ENCODE measurements around the gene PARL. TPM values are rescaled to one million over a fixed set of nuclear protein-coding genes. Genes with fewer than 3 reads are reported as not detected.

Gene PARL
- total and polyA plus RNA-seq, 2 donors (not counting 3 experiments of a cell fraction or from before 2014, with no cell fraction given) = 38.8 to 48.1 TPM

- Histone ChIP-seq H3K36me3 (ENCODE audit: control insufficient read depth in 2 of 2, extremely low read depth in 1 of 2, insufficient read depth in 2 of 2, low read length in 2 of 2) (no peaks in the 10 kb centered on the region), H3K27ac (ENCODE audit: insufficient read depth, low read depth, low read length) (no peak overlapping the region), H2AFZ (ENCODE audit: low read depth, low read length) (no peak overlapping the region), H3K9me3 (replicated peaks; ENCODE audit: control insufficient read depth, insufficient read depth, low read length) (no peaks in the 10 kb centered on the region), H3K79me2 (ENCODE audit: control insufficient read depth, insufficient read depth, low read length) (peaks cover 56% of the 10 kb centered on the region), H3K27me3 (ENCODE audit: control insufficient read depth in 2 of 2, insufficient read depth in 2 of 2, low read length in 2 of 2) (no peaks in the 10 kb centered on the region), H3K4me1 (ENCODE audit: control insufficient read depth, extremely low read depth, insufficient read depth, low read length) (no peaks in the 10 kb centered on the region), H3K4me3 (replicated peaks in 1 of 3; ENCODE audit: insufficient read depth in 1 of 3, low read depth in 1 of 3, low read length in 3 of 3) (no peak overlapping the region), H3K9me1 (replicated peaks; ENCODE audit: control insufficient read depth, extremely low read depth, insufficient read depth, low read length) (no peaks in the 10 kb centered on the region), H3K9ac (replicated peaks; ENCODE audit: extremely low read depth, insufficient read depth, low read length) (no peak overlapping the region), H3K4me2 (ENCODE audit: insufficient read depth, low read length) (no peak overlapping the region), H4K20me1 (replicated peaks; ENCODE audit: control insufficient read depth, extremely low read depth, insufficient read depth, low read length) (no peaks in the 10 kb centered on the region)
- no TSS peak for BruUV-seq (replicated peaks)
- ChIA-PET CTCF (interaction anchor here (1.6 kb wide), 1 partner anchor 9 kb away, joined by 8 read pairs; no protein-coding TSS in a partner anchor), POLR2A (no interaction called here)
- dilution Hi-C loops (cut with MboI; ENCODE audit: extremely low pct_ligation_motif_present, low sequenced_read_pairs) (no loop called here), intact Hi-C loops (cut with micrococcal nuclease) (no loop called here)
- TF ChIP-seq MAX (IDR thresholded peaks at IDR 0.05; ENCODE audit: insufficient read depth, insufficient read length) (no peak), MYC (IDR thresholded peaks at IDR 0.05; ENCODE audit: low read depth, low read length) (no peak), FOS (IDR thresholded peaks at IDR 0.05; ENCODE audit: borderline replicate concordance, insufficient read depth, low read length) (no peak), EZH2 (IDR thresholded peaks at IDR 0.05; ENCODE audit: borderline replicate concordance, low read depth, low read length, severe bottlenecking) (no peak), POLR2AphosphoS5 (IDR thresholded peaks at IDR 0.05; ENCODE audit: insufficient read depth, low read depth, low read length) (no peak), POLR2A (IDR thresholded peaks at IDR 0.05; ENCODE audit: low read depth, low read length) (no peak), GATA2 (IDR thresholded peaks at IDR 0.05; ENCODE audit: insufficient read depth, insufficient read length, low read depth, low read length) (no peak), JUN (IDR thresholded peaks at IDR 0.05; ENCODE audit: borderline replicate concordance, insufficient read depth, insufficient read length, low read depth) (no peak)
- TF ChIP-seq, protein P1, sequence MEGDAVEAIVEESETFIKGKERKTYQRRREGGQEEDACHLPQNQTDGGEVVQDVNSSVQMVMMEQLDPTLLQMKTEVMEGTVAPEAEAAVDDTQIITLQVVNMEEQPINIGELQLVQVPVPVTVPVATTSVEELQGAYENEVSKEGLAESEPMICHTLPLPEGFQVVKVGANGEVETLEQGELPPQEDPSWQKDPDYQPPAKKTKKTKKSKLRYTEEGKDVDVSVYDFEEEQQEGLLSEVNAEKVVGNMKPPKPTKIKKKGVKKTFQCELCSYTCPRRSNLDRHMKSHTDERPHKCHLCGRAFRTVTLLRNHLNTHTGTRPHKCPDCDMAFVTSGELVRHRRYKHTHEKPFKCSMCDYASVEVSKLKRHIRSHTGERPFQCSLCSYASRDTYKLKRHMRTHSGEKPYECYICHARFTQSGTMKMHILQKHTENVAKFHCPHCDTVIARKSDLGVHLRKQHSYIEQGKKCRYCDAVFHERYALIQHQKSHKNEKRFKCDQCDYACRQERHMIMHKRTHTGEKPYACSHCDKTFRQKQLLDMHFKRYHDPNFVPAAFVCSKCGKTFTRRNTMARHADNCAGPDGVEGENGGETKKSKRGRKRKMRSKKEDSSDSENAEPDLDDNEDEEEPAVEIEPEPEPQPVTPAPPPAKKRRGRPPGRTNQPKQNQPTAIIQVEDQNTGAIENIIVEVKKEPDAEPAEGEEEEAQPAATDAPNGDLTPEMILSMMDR (IDR thresholded peaks at IDR 0.05; ENCODE audit: extremely low read depth in 1 of 2, insufficient read depth in 1 of 2, low read depth in 1 of 2, low read length in 2 of 2) = no peak
- DNase-seq (ENCODE audit: low read depth, low spot score) = no peak
- no peak for FAIRE-seq
Measured at GRCh38 chr3:183875411-183875810, 9.3 kb downstream of the PARL start.

Measured in endothelial cell of umbilical vein (primary cell).